IMR-90 (cell line): ENCODE data around the gene KRTAP4-9. TPM values are rescaled to one million over a fixed set of nuclear protein-coding genes. Genes with fewer than 3 reads are reported as not detected.

Source experiments
- ATAC-seq: fragments of 200-7000 bp; cut with Tn5 transposase; 2 replicates; pipeline ENCODE4 v1.9.1; 2020; ENCODE audit warnings: low read depth, mild to moderate bottlenecking, moderate library complexity
- BruUV-seq: library from RNA; stranded (reverse); fragments of 400-500 nt; replicated peaks from 2 replicates; lab custom pipeline; 2021; lab: Mats Ljungman, UMichigan
- CTCF ChIA-PET: fragments of 300-600 bp; formaldehyde crosslinking; extraction: SDS; loops from one replicate; lab custom pipeline; 2021; ENCODE audit warnings: antibody characterized with exemption; lab: Yijun Ruan, JAX
- POLR2A ChIA-PET: fragments of 300-600 bp; sonication (Branson Sonifier 250); formaldehyde crosslinking; loops from one replicate; lab custom pipeline; 2022; ENCODE audit warnings: antibody characterized with exemption; ENCODE audit not compliant: unreplicated experiment; lab: Charles Lee
- DNase-seq: peaks from one replicate; pipeline ENCODE4 v3.0.0; 2013
- H2AFZ ChIP-seq: replicated peaks from 2 replicates; pipeline ENCODE3; 2013; ENCODE audit warnings: low read length, mild to moderate bottlenecking; ENCODE audit not compliant: poor library complexity
- H2AK5ac ChIP-seq: 2 replicates; pipeline ENCODE4 v1.6.1; 2013; ENCODE audit warnings: low read depth, low read length, inconsistent platforms
- H2AK9ac ChIP-seq: replicated peaks from 2 replicates; pipeline ENCODE3; 2013; ENCODE audit warnings: mild to moderate bottlenecking, low read depth, low read length, moderate library complexity; ENCODE audit not compliant: poor library complexity
- H2BK120ac ChIP-seq: 2 replicates; pipeline ENCODE4 v1.6.1; 2013; ENCODE audit warnings: low read depth, low read length, inconsistent platforms
- H2BK15ac ChIP-seq: 3 replicates; pipeline ENCODE4 v1.6.1; 2013; ENCODE audit warnings: low read depth, low read length, inconsistent platforms
- H2BK20ac ChIP-seq: 2 replicates; pipeline ENCODE4 v1.6.1; 2013; ENCODE audit warnings: low read depth, mild to moderate bottlenecking, inconsistent platforms, low read length, moderate library complexity
- H2BK5ac ChIP-seq: 2 replicates; pipeline ENCODE4 v1.6.1; 2013; ENCODE audit warnings: mild to moderate bottlenecking, low read depth, low read length, inconsistent platforms; ENCODE audit not compliant: poor library complexity, severe bottlenecking
- H3K14ac ChIP-seq: replicated peaks from 2 replicates; pipeline ENCODE4 v1.6.1; 2013; ENCODE audit warnings: low read depth, low read length, inconsistent platforms
- H3K18ac ChIP-seq: 2 replicates; pipeline ENCODE4 v1.6.1; 2013; ENCODE audit warnings: low read depth, low read length, control low read depth
- H3K23ac ChIP-seq: 2 replicates; pipeline ENCODE4 v1.6.1; 2013; ENCODE audit warnings: low read depth, low read length, inconsistent platforms
- H3K27ac ChIP-seq: 2 replicates; pipeline ENCODE4 v1.5.1; 2013; ENCODE audit warnings: mild to moderate bottlenecking, control low read depth, low read length; ENCODE audit not compliant: insufficient read depth
- H3K27me3 ChIP-seq: 2 replicates; pipeline ENCODE4 v1.6.1; 2013; ENCODE audit warnings: low read length; ENCODE audit not compliant: control insufficient read depth, insufficient read depth
- H3K36me3 ChIP-seq: 2 replicates; pipeline ENCODE4 v1.6.1; 2013; ENCODE audit warnings: low read length, mixed read lengths; ENCODE audit not compliant: control insufficient read depth, insufficient read depth
- H3K4ac ChIP-seq: 2 replicates; pipeline ENCODE4 v1.6.1; 2013; ENCODE audit warnings: low read depth, low read length, inconsistent platforms
- H3K4me1 ChIP-seq: 2 replicates; pipeline ENCODE4 v1.6.1; 2013; ENCODE audit warnings: low read length, mixed read lengths; ENCODE audit not compliant: control insufficient read depth, insufficient read depth
- H3K4me2 ChIP-seq: 2 replicates; pipeline ENCODE4 v1.6.1; 2013; ENCODE audit warnings: low read depth, mild to moderate bottlenecking, control low read depth, low read length, moderate library complexity
- H3K4me3 ChIP-seq: 2 replicates; pipeline ENCODE4 v1.5.1; 2013; ENCODE audit warnings: low read depth, mild to moderate bottlenecking, control low read depth, low read length, moderate library complexity; ENCODE audit not compliant: insufficient read depth
- H3K56ac ChIP-seq: 2 replicates; pipeline ENCODE4 v1.6.1; 2013; ENCODE audit warnings: low read length, inconsistent platforms; ENCODE audit not compliant: insufficient read depth; ENCODE audit errors: extremely low read depth
- H3K79me1 ChIP-seq, 2 experiments: 2 replicates each; pipeline ENCODE4 v1.6.1; 2013; ENCODE audit warnings: low read length in 2 of 2, inconsistent platforms in 1 of 2, low read depth in 1 of 2
- H3K9ac ChIP-seq: 2 replicates; pipeline ENCODE4 v1.6.1; 2013; ENCODE audit warnings: low read depth, low read length, control low read depth
- H3K9me1 ChIP-seq: 2 replicates; pipeline ENCODE4 v1.6.1; 2013; ENCODE audit warnings: low read length, inconsistent platforms; ENCODE audit not compliant: insufficient read depth
- H3K9me3 ChIP-seq: 2 replicates; pipeline ENCODE4 v1.6.1; 2013; ENCODE audit warnings: low read length; ENCODE audit not compliant: control insufficient read depth, insufficient read depth
- H4K20me1 ChIP-seq: 2 replicates; pipeline ENCODE4 v1.6.1; 2013; ENCODE audit warnings: low read length, inconsistent platforms; ENCODE audit not compliant: insufficient read depth
- H4K5ac ChIP-seq: 2 replicates; pipeline ENCODE4 v1.6.1; 2013; ENCODE audit warnings: mild to moderate bottlenecking, low read depth, low read length, control low read depth
- H4K8ac ChIP-seq, 2 experiments: 2 replicates each; pipeline ENCODE4 v1.6.1; 2013; ENCODE audit warnings: low read depth in 2 of 2, low read length in 2 of 2, control low read depth in 1 of 2, inconsistent platforms in 1 of 2
- H4K91ac ChIP-seq: 2 replicates; pipeline ENCODE4 v1.6.1; 2013; ENCODE audit warnings: low read depth, low read length, inconsistent platforms; ENCODE audit not compliant: insufficient read depth
- CEBPB ChIP-seq: IDR thresholded peaks from 2 replicates; pipeline ENCODE4 v1.6.1; 2012; ENCODE audit warnings: low read depth, low read length, improper control_type of control experiment
- CTCF ChIP-seq: conservative IDR thresholded peaks from 2 replicates; pipeline ENCODE4 v1.5.1; 2012; ENCODE audit warnings: mild to moderate bottlenecking, low read depth, low read length, improper control_type of control experiment
- MAFK ChIP-seq: IDR thresholded peaks from 2 replicates; pipeline ENCODE4 v1.6.1; 2012; ENCODE audit warnings: low read depth, low read length, improper control_type of control experiment
- MAZ ChIP-seq: IDR thresholded peaks from 2 replicates; pipeline ENCODE4 v1.6.1; 2012; ENCODE audit warnings: low read depth, mild to moderate bottlenecking, low read length, improper control_type of control experiment, moderate library complexity, borderline replicate concordance
- NFE2L2 ChIP-seq: fragments of 150-350 bp; IDR thresholded peaks from 2 replicates; pipeline ENCODE4 v1.6.1; 2016; ENCODE audit warnings: low read depth, mild to moderate bottlenecking, low read length
- POLR2A ChIP-seq: IDR thresholded peaks from 2 replicates; pipeline ENCODE4 v1.6.1; 2012; ENCODE audit warnings: mild to moderate bottlenecking, low read depth, low read length
- RAD21 ChIP-seq: IDR thresholded peaks from 2 replicates; pipeline ENCODE4 v1.6.1; 2012; ENCODE audit warnings: low read length, improper control_type of control experiment
- RCOR1 ChIP-seq: IDR thresholded peaks from 2 replicates; pipeline ENCODE4 v1.6.1; 2012; ENCODE audit warnings: mild to moderate bottlenecking, low read length, improper control_type of control experiment; ENCODE audit not compliant: insufficient replicate concordance
- RFX5 ChIP-seq: IDR thresholded peaks from 2 replicates; pipeline ENCODE4 v1.8.0; 2012; ENCODE audit warnings: low read depth, mild to moderate bottlenecking, low read length, moderate library complexity
- SMC3 ChIP-seq: fragments of 150-350 bp; IDR thresholded peaks from 2 replicates; pipeline ENCODE4 v1.6.1; 2016; ENCODE audit warnings: low read depth, mild to moderate bottlenecking, antibody characterized with exemption, low read length, moderate library complexity
- WGBS, 2 experiments: methylation state at CpG; one replicate each; pipeline versions ENCODE4 v1.1.5 to v1.1.7; 2013; ENCODE audit warnings: missing lambda C conversion rate in 2 of 2; ENCODE audit not compliant: insufficient read length in 1 of 2; ENCODE audit errors: extremely low coverage in 2 of 2; 5-methylcytosine and 5-hydroxymethylcytosine counted together
- dilution Hi-C: fragments of 300-500 bp; cut with HindIII; formaldehyde crosslinking; loops from one replicate; pipeline ENCODE4 v1.14.3; 2018; ENCODE audit warnings: low sequenced_read_pairs; ENCODE audit not compliant: unreplicated experiment
- in situ Hi-C: fragments of 300-500 bp; cut with MboI; formaldehyde crosslinking; loops from 3 replicates; pipeline ENCODE4 v1.14.3; 2019; ENCODE audit warnings: low sequenced_read_pairs, inconsistent platforms, mixed read lengths
- intact Hi-C: fragments of 100-400 bp; cut with micrococcal nuclease; formaldehyde crosslinking; loops from 2 replicates; pipeline ENCODE4 v1.10.0; 2022
- polyA plus RNA-seq, 3 experiments: library from polyadenylated mRNA; depleted of rRNA; stranded (reverse); fragments of >200 nt; gene quantifications; 2 replicates each; pipeline ENCODE4 v1.2.3, GENCODE V29; 2012; ENCODE audit warnings: low replicate concordance in 1 of 3
- total RNA-seq: library from RNA; depleted of rRNA; stranded (reverse); fragments of >200 nt; gene quantifications from 2 replicates; pipeline ENCODE4 v1.2.3, GENCODE V29; 2012
- TF ChIP-seq, protein P1 (sequence below): fragments of 150-350 bp; IDR thresholded peaks from 2 replicates; pipeline ENCODE4 v1.6.1; 2017; ENCODE audit warnings: mild to moderate bottlenecking, antibody characterized with exemption, low read length, low read depth

KRTAP4-9 gene
- total and polyA plus RNA-seq, 2 of the 4 experiments (the other 2 are of a cell fraction): 0.24 TPM; not detected in 1

DNA sequence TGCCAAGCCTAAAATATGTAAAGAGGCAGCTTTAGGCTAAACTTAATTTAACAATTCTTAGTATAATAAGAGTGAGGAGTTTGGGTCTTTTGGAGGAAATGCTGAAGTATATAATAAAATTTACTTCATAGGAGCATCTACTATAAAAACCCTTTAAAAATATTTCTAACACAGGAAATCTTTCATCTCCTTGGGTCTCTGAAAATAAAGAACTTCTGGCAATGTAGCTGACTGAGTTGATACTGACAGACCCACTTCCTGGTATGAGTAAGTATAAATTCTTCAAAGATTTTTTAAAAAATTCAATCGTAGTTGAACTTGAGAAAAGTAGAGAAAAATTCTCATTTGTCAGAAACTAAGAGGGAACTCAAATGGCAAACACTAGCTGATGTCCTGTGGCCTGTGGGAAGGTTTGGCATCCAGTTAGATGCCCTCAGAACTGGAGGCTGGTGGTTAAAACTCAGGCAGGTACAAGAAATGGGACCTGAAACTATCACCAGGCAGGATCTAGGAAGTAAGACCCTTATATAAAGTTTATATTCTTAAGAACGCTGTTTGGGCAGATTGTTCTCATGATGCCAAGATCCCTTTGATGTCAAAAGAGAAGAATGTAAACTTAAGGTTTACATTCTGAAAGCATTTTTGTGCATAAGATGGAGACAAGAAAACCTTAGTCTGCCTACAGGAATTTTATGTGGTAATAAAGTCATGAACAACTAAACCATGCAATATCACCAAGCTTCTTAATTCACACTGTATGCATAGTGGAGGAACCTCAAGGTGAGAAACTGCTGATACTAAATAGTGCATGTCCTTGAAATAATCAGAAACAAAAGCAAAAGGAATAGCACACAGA is 28.9 kb downstream of the KRTAP4-9 start:
- Histone ChIP-seq H2BK20ac (peak overlapping the region; percentile 98), H3K4ac (peak overlapping the region; percentile 96), H2AK5ac (peak overlapping the region; percentile 79; the same call in 1 of the 2 replicates), H2BK5ac (peak overlapping the region; percentile 99), H3K27me3 (no peaks in the 10 kb centered on the region), H3K56ac (peak overlapping the region; percentile 95), H3K9me3 (no peaks in the 10 kb centered on the region), H3K4me1 (peaks cover 4% of the 10 kb centered on the region), H4K20me1 (no peaks in the 10 kb centered on the region), H3K36me3 (no peaks in the 10 kb centered on the region), H4K91ac (peak overlapping the region; percentile 96), H4K5ac (peak overlapping the region; percentile 97), H2BK120ac (peak overlapping the region; percentile 98), H3K23ac (peak overlapping the region; percentile 95; the same call in 1 of the 2 replicates), H3K4me2 (peak overlapping the region; percentile 80; the same call in 1 of the 2 replicates), H2BK15ac (peak overlapping the region; percentile 97), H3K4me3 (no peak overlapping the region), H3K18ac (peak overlapping the region; percentile 99; the same call in 1 of the 2 replicates), H3K27ac (peak overlapping the region; percentile 99), H2AK9ac (no peak overlapping the region), H2AFZ (peak overlapping the region; percentile 79), H3K9me1 (no peaks in the 10 kb centered on the region), H3K9ac (peak overlapping the region; percentile 33; the same call in 1 of the 2 replicates), H3K14ac (peak overlapping the region; percentile 92), H3K79me1 (no peaks in the 10 kb centered on the region), H4K8ac (peak overlapping the region; percentile 57 to 98)
- WGBS, 2 experiments: no CpG with 5 or more reads among the region's 2 CpGs
- ATAC-seq: peak; percentile 77
- ChIA-PET CTCF (no interaction called here), POLR2A (no interaction called here)
- BruUV-seq: no TSS peak
- peak; percentile 71 for DNase-seq
- in situ Hi-C loops (no loop called here), intact Hi-C loops (no loop called here), dilution Hi-C loops (no loop called here)
- TF ChIP-seq SMC3 (no peak), POLR2A (no peak), RCOR1 (no peak), CEBPB (no peak; the same call in 1 of the 2 replicates), CTCF (no peak), NFE2L2 (no peak), MAZ (no peak), RFX5 (no peak), MAFK (no peak), RAD21 (no peak)
- TF ChIP-seq, protein P1, sequence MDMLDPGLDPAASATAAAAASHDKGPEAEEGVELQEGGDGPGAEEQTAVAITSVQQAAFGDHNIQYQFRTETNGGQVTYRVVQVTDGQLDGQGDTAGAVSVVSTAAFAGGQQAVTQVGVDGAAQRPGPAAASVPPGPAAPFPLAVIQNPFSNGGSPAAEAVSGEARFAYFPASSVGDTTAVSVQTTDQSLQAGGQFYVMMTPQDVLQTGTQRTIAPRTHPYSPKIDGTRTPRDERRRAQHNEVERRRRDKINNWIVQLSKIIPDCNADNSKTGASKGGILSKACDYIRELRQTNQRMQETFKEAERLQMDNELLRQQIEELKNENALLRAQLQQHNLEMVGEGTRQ: no peak
